ENCODE measurements around the gene SCAMP1.
"Not testable (repeated sequence)": the region's sequence is repeated elsewhere in the genome, so short reads cannot be mapped to it uniquely, and the experiment has no call there.

Gene SCAMP1

DNA sequence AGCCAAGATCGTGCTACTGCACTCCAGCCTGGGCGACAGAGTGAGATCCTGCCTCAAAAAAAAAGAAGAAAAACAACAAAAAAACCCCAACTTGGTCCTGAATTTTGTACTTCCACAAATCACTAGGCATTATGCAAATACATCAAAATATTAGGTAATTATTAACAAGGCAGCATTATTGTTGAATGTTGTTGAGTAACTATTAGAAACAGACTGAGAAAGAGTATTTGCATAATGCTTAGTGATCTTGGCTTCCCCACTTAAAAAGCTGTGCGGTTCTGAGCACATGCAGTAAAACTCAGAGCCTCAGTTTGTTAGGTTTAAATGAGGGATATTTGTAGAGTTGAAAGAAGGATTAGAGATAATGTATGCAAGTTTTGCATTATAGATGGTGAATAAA lies 64.2 kb downstream of the SCAMP1 start:
- DNase-seq (ENCODE audit: low read depth): no peak

DNA sequence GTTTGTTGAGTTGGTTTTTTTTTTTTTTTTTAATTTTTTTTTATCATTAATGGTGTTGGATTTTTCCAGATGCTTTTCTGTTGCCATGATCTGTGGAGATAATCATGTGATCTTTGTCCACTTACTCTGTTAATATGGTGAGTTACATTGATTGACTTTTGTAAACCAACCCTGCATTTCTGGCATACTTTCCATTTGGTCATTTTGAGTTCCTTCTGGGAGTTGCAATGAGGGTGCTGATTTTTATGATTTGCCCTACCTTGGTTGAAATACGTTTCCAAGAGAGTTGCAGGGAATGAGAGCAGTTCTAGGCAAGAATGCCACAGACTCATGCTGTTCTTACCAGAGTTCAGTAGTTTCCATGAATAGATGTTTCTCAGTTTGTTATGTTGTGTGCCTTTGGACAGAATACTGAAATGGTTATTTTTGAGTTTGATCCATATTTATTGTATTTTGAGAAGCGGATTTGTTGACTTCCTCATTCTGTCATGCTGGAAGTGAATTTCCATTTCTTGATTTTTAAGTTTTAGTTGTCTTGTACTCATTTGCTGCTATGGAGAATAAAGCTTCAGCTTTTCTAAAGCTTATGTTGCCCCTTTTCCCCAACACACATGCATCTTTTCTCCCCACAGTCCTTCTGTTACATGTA lies 69.0 kb downstream of the SCAMP1 start:
- DNase-seq (ENCODE audit: low read depth): no peak

DNA sequence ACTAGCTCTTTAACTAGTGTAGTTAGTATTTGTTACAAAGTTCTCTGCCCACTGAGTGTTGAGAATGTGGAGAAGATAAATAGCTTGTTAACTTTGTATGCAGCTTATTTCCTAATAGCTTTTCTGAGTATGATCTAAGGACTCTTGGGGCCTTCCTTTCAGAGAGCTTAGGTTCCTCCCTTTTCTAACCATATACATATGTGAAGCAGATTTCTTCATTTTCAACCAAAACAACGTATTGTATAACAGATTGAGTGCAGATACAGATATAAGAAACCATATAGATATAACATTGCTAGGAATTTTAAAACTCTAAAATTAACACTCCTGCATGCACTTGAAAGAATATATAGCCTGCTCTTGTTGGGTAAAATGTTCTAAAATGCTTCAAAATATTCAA lies 70.4 kb downstream of the SCAMP1 start:
- DNase-seq (ENCODE audit: low read depth): no peak

DNA sequence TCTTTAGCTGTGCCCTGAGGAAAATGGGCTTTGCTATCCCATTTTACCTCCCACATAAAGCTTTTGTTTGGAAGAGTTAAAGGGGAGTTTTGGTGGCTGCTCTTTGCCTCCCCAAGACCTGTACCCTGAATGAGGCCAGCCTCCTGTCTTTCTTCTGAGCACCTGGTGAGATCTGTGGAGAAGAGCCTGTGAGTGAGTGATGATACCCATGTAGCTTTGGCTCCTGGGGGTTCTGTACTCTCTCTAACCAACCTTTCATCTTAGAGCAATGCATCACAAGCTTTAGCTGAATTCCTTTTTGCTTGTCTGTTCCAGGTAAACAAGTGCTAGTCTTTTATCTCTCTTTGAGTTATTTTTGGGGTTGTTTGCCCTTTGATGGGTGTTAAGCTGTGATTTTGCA lies 73.6 kb downstream of the SCAMP1 start:
- DNase-seq (ENCODE audit: low read depth): no peak

DNA sequence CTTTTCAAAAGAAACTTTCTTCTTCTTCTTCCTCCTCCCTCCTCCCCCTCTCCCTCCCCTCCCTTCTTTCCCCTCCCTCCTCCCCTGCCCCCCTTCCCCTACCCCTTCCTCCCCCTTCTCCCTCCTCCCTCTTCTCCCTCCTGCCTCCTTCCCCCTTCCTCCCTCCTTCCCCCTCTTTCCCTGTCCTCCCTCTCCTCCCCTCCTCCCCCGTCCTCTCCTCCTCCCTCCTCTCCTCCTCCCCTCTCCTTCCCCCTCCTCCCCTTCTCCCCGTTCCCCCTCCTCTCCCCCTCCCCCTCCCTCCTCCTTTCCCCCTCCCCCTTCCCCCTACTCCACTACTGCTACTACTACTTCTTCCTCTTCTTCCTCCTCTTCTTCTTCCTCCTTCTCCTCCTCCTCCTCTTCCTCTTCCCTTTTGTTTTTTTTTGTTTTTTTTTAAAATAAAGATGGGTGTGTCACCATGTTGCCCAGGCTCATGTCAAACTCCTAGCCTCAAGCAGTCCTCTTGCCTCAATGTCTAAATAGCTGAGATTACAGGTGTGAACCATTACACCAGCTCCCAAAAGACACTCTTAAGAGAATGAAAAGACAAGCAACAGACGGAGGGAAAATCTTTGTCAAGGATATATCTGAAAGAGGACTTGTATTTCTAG lies 87.5 kb downstream of the SCAMP1 start:
- DNase-seq (ENCODE audit: low read depth): no peak

DNA sequence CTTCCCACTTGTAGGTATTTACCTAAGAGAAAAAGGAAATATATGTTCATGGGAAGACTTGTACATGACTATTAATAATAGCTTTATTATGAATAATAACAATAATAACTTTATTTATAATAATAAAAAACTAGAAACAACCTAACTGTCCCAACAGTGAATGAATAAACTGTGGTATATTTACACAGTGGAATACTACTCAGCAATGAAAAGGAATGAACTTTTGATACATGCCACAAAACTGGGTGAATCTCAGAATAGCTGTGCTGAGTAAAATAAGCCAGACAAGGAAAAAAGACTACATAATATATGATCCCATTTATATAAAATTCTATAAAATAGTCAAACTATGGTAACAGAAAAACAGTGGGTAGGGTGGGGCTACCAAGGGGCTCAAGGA lies 88.7 kb downstream of the SCAMP1 start:
- no peak for DNase-seq (ENCODE audit: low read depth)

DNA sequence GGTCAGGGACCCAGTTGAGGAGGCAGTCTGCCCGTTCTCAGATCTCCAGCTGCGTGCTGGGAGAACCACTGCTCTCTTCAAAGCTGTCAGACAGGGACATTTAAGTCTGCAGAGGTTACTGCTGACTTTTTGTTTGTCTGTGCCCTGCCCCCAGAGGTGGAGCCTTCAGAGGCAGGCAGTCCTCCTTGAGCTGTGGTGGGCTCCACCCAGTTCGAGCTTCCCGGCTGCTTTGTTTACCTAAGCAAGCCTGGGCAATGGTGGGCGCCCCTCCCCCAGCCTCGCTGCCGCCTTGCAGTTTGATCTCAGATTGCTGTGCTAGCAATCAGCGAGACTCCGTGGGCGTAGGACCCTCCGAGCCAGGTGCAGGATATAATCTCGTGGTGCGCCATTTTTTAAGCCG lies 97.1 kb downstream of the SCAMP1 start:
- DNase-seq (ENCODE audit: low read depth): not testable (repeated sequence)

DNA sequence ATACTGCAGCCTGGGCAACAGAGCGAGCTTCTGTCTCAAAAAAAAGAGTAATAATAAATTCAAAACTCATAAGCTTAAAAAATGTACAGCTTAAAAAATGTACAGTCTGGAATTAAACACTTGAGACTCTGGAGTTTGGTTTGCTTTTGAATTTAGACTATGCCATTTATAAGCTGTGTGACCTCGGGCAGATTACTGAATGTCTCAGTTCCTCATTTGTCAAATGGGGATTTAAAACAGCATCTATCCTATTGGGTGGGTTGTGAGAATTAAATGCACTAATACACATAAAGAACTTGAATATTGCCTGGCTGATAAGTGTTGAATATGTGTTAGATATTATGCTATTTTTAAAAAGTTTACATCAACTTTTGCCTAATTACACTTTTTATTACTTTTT lies 98.4 kb downstream of the SCAMP1 start:
- DNase-seq (ENCODE audit: low read depth): no peak

DNA sequence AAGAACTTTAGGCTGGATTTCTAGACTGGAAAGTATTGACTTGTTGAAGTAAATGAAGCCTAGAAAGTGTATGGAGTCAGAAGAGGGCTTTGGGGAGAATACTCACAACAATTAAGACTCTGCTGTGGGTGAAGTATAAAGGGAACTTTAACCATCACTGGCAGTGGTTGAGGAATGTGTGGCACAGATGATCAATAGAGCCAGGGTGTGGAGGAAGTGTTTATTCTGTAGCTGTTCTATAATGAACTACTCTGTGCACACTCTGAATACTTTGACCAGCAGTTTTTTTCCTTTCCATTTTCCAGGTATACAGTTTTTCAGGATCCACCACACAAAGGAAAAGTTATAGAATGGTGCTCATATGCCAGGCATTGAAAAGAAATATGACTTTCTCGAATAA lies 106.7 kb downstream of the SCAMP1 start:
- DNase-seq (ENCODE audit: low read depth): no peak

DNA sequence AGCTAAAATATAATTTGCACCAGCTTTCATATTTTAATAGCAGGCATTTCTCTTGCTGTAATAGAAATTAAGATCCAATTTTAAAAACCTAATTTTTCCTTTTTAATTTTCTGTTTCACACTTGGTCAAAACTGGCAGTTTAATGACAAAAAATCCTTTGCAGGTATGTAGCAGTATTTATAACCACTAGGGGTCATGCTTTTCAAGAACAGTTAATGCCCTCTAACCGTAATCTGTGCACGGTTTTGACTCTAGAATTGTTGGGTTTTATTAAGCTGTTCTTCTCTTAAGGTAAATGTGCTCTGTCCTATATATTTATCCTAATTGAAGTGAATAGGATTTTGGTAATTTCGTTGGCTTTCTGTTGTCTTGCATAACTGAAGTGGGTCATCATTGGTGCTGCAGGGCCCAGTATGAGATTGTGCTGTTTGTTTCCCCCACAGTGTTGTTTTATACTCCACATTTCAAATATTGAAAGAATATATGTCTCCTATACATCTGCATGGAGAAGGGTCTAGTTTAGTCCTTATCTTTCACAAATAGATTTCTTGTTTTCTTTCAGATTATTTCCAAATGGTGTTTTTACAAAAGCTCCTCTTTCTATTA lies 107.4 kb downstream of the SCAMP1 start:
- peak; percentile 78 for DNase-seq (ENCODE audit: low read depth)

DNA sequence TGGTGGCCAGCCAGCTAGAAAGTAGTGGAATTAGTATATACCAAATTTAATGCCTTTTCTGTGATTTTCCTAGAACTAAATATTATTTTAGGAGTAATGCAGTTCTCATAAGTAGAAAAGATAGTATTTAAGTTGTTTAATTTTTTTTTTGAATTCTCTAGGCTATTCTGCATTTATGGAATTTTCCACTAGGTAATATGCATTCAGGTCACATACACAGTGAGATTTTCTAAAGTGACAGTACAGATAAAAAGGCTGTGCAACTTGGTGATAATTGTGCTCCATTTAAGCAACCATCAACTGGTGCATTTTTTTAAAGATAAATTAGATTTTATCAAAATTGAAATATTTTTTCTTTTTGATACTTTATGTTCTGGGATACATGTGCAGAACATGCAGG lies 111.5 kb downstream of the SCAMP1 start:
- DNase-seq (ENCODE audit: low read depth): no peak

DNA sequence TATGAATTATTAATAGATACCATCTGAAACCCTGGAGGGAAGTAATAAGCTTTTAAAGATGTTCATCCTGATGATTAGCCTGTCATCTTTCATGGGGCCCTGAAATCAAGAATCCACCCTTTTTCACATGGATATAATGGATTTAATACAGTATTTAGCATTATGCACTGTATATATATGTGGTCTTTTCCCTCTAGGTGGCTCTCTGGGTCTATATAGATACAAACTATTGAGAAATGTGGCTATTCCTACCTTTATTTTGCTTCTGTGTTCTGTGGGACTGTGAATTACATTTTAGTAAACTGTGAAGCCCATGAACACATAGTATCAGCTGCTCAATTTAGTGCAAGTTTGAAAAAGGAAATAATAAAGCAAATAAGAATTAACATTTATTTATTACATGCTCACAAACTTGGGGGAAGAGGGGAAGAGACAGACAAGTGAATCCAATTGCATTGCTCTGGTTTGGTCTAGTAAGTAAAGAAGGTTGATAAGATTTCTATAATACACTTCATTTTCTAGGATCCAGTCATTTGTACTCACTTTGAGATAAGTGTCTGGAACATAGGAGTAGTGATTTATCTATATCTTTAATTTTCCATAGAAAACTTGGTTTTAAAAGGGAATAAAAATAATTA lies 112.2 kb downstream of the SCAMP1 start:
- DNase-seq (ENCODE audit: low read depth): peak; percentile 54

DNA sequence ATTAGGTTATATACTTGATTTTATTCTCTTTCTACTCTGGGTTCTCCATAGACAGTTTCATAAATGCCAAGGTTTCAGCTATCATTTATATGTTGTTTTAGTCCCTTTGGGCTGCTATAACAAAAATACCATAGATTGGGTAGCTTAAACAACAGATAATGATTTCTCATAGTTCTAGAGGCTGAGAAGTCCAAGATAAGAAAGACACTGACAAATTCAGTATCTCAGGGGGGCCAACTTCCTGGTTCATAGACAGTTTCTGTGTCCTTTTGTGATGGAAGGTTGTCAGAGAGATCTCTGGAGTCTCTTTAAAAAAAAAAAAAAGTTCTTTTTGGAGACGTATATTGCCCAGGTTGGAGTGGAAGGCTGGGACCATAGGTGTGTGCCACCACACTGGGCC lies 113.3 kb downstream of the SCAMP1 start:
- DNase-seq (ENCODE audit: low read depth): no peak

DNA sequence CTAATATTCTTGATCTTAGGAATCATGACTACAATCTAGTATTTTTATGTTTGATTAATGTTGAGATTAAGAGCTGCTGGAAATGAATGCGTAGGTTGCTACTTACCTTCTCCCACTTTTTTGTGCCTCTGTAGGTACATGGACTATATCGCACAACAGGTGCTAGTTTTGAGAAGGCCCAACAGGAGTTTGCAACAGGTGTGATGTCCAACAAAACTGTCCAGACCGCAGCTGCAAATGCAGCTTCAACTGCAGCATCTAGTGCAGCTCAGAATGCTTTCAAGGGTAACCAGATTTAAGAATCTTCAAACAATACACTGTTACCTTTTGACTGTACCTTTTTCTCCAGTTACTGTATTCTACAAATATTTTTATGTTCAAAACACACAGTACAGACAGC lies 115.0 kb downstream of the SCAMP1 start:
- DNase-seq (ENCODE audit: low read depth): no peak

DNA sequence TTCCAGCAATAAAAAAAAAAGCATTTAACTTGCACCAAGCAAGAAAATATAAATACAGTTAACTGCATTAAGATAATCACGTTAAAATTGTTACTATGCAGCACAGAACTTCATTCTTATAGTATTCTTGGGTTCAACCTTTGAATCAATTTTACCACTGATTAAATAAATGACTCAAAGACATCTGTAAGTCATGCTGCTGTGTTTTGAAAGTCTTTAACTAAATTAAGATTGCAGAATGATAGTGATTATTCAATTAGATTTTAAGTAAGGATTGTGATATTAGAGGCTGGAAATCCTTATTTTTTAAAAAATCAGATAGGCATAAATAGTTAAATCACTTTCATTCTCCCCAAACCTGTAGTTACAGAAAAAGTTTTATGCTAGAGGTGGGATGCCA lies 116.4 kb downstream of the SCAMP1 start:
- DNase-seq (ENCODE audit: low read depth): no peak

DNA sequence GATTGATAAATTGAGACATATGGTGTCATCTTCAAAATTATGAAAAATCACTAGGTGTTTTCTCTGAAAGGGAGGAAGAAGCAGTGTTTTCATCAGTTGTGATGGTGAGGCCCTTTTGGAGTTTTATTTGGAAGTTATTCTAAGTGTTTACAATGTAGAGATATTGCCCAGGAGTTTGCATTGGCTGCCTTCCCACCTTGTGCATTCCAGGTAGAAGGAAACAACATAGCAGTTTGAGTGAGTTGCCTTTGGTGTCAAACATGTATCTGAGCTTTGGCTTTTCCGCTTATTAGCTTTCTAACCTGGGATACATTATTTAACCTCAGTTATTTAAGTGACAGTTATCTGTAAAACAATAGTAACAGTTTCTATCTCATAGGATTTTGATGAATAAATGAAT lies 122.5 kb downstream of the SCAMP1 start:
- no peak for DNase-seq (ENCODE audit: low read depth)

DNA sequence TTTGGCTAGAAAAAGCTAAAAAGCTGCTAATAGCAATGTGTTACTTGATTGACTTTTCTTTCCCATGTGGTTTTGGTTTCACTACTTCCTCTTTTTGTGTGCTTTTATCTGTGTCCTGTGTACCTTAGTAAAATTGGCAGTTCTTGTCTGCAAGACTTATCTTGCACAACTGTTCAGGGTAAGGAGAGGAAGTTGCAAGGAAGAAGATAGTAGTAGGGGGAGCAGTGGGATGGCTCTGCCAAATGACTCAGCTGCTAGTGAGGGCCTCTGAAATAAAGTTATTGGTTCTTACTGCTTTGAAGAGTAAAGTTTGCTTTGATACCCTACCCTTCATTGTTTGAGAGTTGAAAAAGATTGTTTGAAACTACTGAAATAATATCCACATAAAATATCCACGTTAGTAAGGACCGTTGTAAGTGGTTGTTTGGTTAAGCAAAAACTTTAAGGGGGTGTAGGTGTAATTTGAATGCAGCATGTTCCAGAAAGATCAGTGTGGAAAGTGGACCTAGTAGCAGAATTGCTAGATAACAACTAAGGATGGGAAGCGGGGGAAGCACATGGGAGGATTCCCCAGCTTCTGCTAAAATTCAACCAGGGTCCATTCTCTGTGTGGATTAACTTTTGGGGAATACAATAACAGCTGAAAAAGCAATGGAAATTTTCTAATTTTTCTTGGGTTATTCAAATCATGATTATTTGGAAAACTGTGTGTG lies 123.5 kb downstream of the SCAMP1 start:
- DNase-seq (ENCODE audit: low read depth): no peak

DNA sequence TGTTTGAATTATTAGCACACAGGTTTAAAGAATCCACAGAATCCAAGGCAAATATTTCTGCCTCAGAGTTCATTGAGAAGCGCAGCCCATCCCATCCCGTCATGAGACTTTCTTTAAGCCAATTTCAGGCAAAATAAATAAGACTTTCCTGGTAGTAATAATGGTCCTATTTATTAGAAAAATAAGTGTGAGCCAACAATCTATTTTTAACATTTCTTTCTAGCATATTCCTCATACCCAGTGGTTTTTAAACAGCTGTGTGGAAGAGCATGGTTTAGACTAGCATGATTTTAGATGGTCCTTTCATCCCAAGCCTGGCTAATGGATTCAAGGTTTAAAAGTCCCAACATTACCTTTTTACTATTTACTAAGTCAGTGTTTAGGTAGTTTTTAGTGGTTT lies 125.8 kb downstream of the SCAMP1 start:
- no peak for DNase-seq (ENCODE audit: low read depth)

DNA sequence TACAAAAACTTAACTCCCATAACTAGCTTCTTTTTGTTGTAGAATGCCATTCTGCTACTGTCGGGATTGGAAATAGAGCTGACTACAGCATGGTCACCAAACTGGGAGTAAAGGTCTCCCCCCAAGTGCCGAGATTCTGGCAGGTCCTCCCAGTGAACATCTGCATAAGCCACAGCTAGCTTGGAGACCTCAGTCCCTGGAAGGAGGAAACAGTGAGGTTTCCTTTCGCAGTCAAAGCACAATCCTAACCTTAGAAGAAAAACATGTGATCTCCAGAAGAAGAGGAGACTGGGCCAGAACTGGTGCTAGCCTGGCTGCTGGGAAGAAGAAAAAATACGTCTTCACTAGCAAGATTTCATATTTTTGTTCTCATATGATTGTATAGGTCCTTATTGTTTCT lies 127.4 kb downstream of the SCAMP1 start:
- no peak for DNase-seq (ENCODE audit: low read depth)

DNA sequence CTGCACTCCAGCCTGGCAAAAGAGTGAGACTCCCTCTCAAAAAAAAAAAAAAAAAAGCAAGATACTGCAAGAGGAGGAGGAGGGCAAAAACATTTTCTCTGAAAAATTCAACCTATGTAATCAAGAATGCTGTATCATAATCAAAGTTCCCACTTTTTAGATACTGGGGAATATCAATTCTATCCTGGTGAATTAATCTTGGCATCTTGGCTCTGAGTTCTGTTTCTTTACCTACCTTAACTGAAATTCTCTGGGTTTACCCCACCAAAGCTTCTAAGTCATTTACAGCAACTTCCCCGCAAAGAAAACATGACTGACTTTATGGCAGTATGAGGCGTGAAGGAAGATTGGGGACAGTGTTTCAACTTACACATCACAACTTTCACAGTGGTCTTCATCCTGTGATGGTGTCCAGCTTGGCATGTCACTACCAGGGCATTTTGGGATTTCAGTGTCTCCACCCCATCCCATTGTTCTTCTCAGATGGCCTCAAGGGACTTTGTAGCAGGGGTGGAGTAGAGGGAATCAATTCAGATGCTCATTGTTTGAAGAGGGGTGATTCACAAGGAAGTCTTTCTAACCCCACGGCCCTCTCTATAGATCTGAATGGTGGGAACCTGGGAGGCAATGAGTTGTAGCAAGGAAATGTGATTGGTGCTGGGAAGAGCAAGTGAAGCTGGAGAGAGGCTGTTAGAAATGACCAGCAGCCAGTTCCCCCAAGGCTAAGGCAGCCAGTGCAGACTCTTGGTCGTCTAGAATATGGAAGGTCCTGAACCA lies 130.5 kb downstream of the SCAMP1 start:
- DNase-seq (ENCODE audit: low read depth): no peak

DNA sequence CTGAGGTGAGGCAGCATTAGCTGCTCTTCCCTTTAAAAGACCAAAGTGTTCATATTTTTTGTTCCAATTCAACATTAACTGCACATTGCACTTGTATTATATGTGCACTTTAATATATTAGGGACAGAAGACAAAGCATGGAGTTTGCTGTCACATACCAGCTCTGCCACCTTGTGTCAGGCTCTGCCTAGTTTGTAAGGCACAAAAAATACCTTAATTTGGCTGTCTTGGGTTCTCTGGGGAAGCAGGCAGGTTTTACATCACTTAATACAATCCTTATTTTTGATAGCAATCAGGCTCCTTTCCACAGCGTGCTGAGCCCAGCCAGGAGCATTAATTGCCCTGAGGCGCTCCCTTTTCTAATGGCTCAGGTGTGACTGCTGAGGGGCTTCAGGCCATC lies 131.8 kb downstream of the SCAMP1 start:
- no peak for DNase-seq (ENCODE audit: low read depth)

DNA sequence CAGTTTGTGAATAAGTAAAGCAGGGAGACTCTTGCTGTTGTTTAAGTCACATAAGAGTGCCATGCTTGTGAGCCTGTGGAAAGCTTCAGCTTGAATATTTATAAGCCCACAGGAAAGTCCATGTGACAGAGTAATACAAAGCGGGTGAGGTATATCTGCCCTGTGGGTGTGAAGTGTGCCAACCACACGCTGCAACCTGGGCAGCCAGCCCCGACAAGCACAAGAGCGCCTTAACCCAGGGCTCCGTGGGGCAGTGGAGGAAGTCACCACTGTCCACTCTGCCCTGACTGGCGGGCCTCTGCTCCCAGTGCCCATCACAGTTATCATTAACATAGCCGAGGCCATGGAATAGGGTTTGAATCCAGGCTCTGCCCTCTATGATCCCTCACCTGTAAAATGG lies 132.2 kb downstream of the SCAMP1 start:
- no peak for DNase-seq (ENCODE audit: low read depth)

All from ELR (cell line).